ENCODE data around the gene COL1A2. TPM values are rescaled to one million over a fixed set of nuclear protein-coding genes. Genes with fewer than 3 reads are reported as not detected.

COL1A2 gene
- total and polyA plus RNA-seq, 2 experiments from 2014 or later: 1,836 to 2,200 TPM

DNA sequence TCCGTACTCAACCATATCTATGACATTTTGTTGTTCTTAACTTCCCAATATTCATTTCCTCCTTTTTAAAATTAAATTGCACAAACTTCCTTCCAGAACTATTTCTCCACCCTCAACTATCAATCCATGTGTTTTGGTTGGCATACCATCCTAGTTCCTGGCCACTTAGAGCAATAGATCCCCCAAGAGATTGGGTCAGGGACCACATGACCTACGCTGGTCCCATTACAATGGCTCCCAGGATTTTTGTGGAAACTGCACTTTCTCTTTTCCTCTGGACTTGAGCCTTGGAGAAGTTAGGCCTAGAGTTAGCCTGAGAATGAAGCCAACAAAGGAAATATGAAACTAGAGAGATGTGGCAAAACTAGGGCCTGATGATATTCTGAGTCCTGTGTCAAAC, 59.2 kb downstream of the COL1A2 start:
- Histone ChIP-seq H3K27ac (no peak overlapping the region), H2AFZ (no peak overlapping the region), H3K36me3 (replicated peaks; ENCODE audit: insufficient read depth, low read depth) (no peaks in the 10 kb centered on the region), H3K27me3 (no peaks in the 10 kb centered on the region), H3K4me2 (no peak overlapping the region), H3K79me2 (no peaks in the 10 kb centered on the region), H3K4me3 (no peak overlapping the region), H3K9me3 (ENCODE audit: low read depth) (no peaks in the 10 kb centered on the region), H4K20me1 (ENCODE audit: insufficient read depth, poor library complexity, severe bottlenecking) (no peaks in the 10 kb centered on the region), H3K9me2 (replicated peaks; ENCODE audit: insufficient read depth) (no peaks in the 10 kb centered on the region), H3K4me1 (ENCODE audit: insufficient read depth) (peaks cover 19% of the 10 kb centered on the region)
- WGBS (ENCODE audit: low lambda C conversion rate, missing lambda C conversion rate): 97% methylated on average over 2 of the region's 2 CpGs
- TF ChIP-seq EZH2 (IDR thresholded peaks at IDR 0.05; ENCODE audit: borderline replicate concordance) (no peak), CTCF (IDR thresholded peaks at IDR 0.05; ENCODE audit: poor library complexity) (no peak), EZH2phosphoT487 (IDR thresholded peaks at IDR 0.05; ENCODE audit: low read depth, severe bottlenecking, unreplicated experiment) (no peak)
- DNase-seq (ENCODE audit: low spot score): no peak

GRCh38 chr7:94458041-94458440, 63.3 kb downstream of the COL1A2 start:
- no peak for DNase-seq (ENCODE audit: low spot score)
- TF ChIP-seq CTCF (IDR thresholded peaks at IDR 0.05; ENCODE audit: poor library complexity): no peak
- no peak for TF ChIP-seq EZH2 (IDR thresholded peaks at IDR 0.05; ENCODE audit: borderline replicate concordance)
- TF ChIP-seq EZH2phosphoT487 (IDR thresholded peaks at IDR 0.05; ENCODE audit: low read depth, severe bottlenecking, unreplicated experiment): no peak
- WGBS (ENCODE audit: low lambda C conversion rate, missing lambda C conversion rate): 98% methylated on average over 4 of the region's 4 CpGs
- Histone ChIP-seq H4K20me1 (ENCODE audit: insufficient read depth, poor library complexity, severe bottlenecking) (no peaks in the 10 kb centered on the region), H3K4me1 (ENCODE audit: insufficient read depth) (no peaks in the 10 kb centered on the region), H3K27me3 (no peaks in the 10 kb centered on the region), H3K79me2 (no peaks in the 10 kb centered on the region), H2AFZ (no peak overlapping the region), H3K27ac (no peak overlapping the region), H3K36me3 (replicated peaks; ENCODE audit: insufficient read depth, low read depth) (no peaks in the 10 kb centered on the region), H3K4me2 (no peak overlapping the region), H3K4me3 (no peak overlapping the region), H3K9me3 (ENCODE audit: low read depth) (no peaks in the 10 kb centered on the region), H3K9me2 (replicated peaks; ENCODE audit: insufficient read depth) (no peaks in the 10 kb centered on the region)

DNA sequence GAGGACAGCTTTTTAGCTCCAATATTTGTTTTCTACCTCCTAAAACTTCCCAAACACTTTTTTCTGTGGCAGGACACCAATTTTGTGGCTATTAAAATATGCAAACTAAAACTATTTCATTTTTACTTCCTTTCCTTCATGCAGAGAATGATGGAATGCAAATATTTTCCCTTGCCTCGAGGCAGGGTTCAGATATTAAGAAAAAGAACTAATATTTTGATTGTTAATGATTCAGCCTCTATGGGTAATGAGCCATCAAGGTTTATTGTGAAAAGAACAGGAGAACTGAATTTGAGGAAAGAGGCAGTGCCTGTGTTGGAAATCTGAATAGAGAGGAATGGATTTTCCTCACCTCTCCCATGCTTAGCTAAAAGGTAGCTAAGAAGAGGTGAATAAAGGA, 71.8 kb downstream of the COL1A2 start:
- H2AFZ ChIP-seq: no peak overlapping the region
- no peak for DNase-seq (ENCODE audit: low spot score)
- WGBS (ENCODE audit: low lambda C conversion rate, missing lambda C conversion rate): 96% methylated on average over 1 of the region's 1 CpG

More for the DNA sequence above, 71.8 kb downstream of the COL1A2 start:
- Histone ChIP-seq H4K20me1 (ENCODE audit: insufficient read depth, poor library complexity, severe bottlenecking) (no peaks in the 10 kb centered on the region), H3K9me2 (replicated peaks; ENCODE audit: insufficient read depth) (no peaks in the 10 kb centered on the region), H3K4me3 (no peak overlapping the region), H3K4me1 (ENCODE audit: insufficient read depth) (no peaks in the 10 kb centered on the region), H3K27ac (no peak overlapping the region), H3K36me3 (replicated peaks; ENCODE audit: insufficient read depth, low read depth) (no peaks in the 10 kb centered on the region), H3K27me3 (no peaks in the 10 kb centered on the region), H3K79me2 (no peaks in the 10 kb centered on the region), H3K9me3 (ENCODE audit: low read depth) (peaks cover under 1% of the 10 kb centered on the region), H3K4me2 (no peak overlapping the region)
- TF ChIP-seq CTCF (IDR thresholded peaks at IDR 0.05; ENCODE audit: poor library complexity) (no peak), EZH2 (IDR thresholded peaks at IDR 0.05; ENCODE audit: borderline replicate concordance) (no peak)

Data from hepatocyte (in vitro differentiated cells).